Cardiac muscle cell (in vitro differentiated cells and primary cell): Measurements from ENCODE around the gene FANCI. TPM values are rescaled to one million over a fixed set of nuclear protein-coding genes. Genes with fewer than 3 reads are reported as not detected.

Experiments
- DNase-seq, 2 donors: peaks; one replicate each; pipeline versions ENCODE4 v3.0.0 to v3.0.0-alpha.2; 2010 to 2017; ENCODE audit warnings: low read depth in 1 of 2, low spot score in 1 of 2
- H3K27ac ChIP-seq: fragments of 200-600 bp; sonication (generic); 2 replicates; pipeline ENCODE4 v1.5.1; 2016
- H3K27me3 ChIP-seq: fragments of 200-600 bp; sonication (generic); 2 replicates; pipeline ENCODE4 v1.6.0; 2016; ENCODE audit warnings: control low read depth
- H3K36me3 ChIP-seq: fragments of 200-600 bp; sonication (generic); 2 replicates; pipeline ENCODE4 v1.5.1; 2016; ENCODE audit warnings: control low read depth
- H3K4me1 ChIP-seq: fragments of 200-600 bp; sonication (generic); 2 replicates; pipeline ENCODE4 v1.8.1; 2017; ENCODE audit warnings: low read depth, mild to moderate bottlenecking, mixed run types
- H3K4me3 ChIP-seq: fragments of 200-600 bp; sonication (generic); 2 replicates; pipeline ENCODE4 v1.5.1; 2016; ENCODE audit warnings: mild to moderate bottlenecking
- H3K9me3 ChIP-seq: fragments of 200-600 bp; sonication (generic); 2 replicates; pipeline ENCODE4 v1.5.1; 2017; ENCODE audit warnings: low read depth, mild to moderate bottlenecking, control low read depth
- CTCF ChIP-seq: IDR thresholded peaks from 2 replicates; pipeline ENCODE4 v1.5.1; 2012; ENCODE audit warnings: low read depth, mild to moderate bottlenecking, low read length
- polyA plus RNA-seq: library from polyadenylated mRNA; unstranded; fragments of >200 nt; fragmentation: Nextera tagmentation; extraction: Ambion mirVana; gene quantifications from 2 replicates; pipeline ENCODE4 v1.2.1, GENCODE V29; 2016
- total RNA-seq: library from RNA; depleted of rRNA; stranded (reverse); fragments of >200 nt; gene quantifications from 2 replicates; pipeline ENCODE4 v1.2.3, GENCODE V29; 2016

FANCI gene
- total and polyA plus RNA-seq, 2 experiments from 2014 or later: 13.3 to 22.8 TPM

- Histone ChIP-seq H3K4me1 (no peaks in the 10 kb centered on the region), H3K27ac (no peak overlapping the region), H3K36me3 (no peaks in the 10 kb centered on the region), H3K9me3 (no peaks in the 10 kb centered on the region), H3K4me3 (no peak overlapping the region), H3K27me3 (peaks cover 15% of the 10 kb centered on the region)
- DNase-seq: no peak
- TF ChIP-seq CTCF: no peak
These were observed 96.8 kb downstream of the FANCI start for GRCh38 chr15:89340573-89340972.

- no peaks in the 10 kb centered on the region for H3K4me1 ChIP-seq
- DNase-seq: no peak
- peaks cover 17% of the 10 kb centered on the region for H3K27me3 ChIP-seq
- no peaks in the 10 kb centered on the region for H3K9me3 ChIP-seq
- H3K27ac ChIP-seq: no peak overlapping the region
- TF ChIP-seq CTCF: no peak
- H3K4me3 ChIP-seq: no peak overlapping the region
- no peaks in the 10 kb centered on the region for H3K36me3 ChIP-seq
These were observed 97.7 kb downstream of the FANCI start for GRCh38 chr15:89341316-89342005.

- DNase-seq: no peak
These were observed 99.1 kb downstream of the FANCI start for GRCh38 chr15:89342840-89343239.

GRCh38 chr15:89345248-89345647 is 101.5 kb downstream of the FANCI start:
- no peak for DNase-seq
- Histone ChIP-seq H3K27me3 (peaks cover 33% of the 10 kb centered on the region), H3K4me3 (no peak overlapping the region), H3K4me1 (no peaks in the 10 kb centered on the region), H3K9me3 (no peaks in the 10 kb centered on the region), H3K27ac (no peak overlapping the region), H3K36me3 (no peaks in the 10 kb centered on the region)
- no peak for TF ChIP-seq CTCF

More at GRCh38 chr15:89342840-89343239, 99.1 kb downstream of the FANCI start:
- H3K36me3 ChIP-seq: no peaks in the 10 kb centered on the region
- H3K27me3 ChIP-seq: peaks cover 27% of the 10 kb centered on the region
- H3K9me3 ChIP-seq: no peaks in the 10 kb centered on the region
- no peaks in the 10 kb centered on the region for H3K4me1 ChIP-seq
- H3K4me3 ChIP-seq: no peak overlapping the region
- no peak overlapping the region for H3K27ac ChIP-seq
- no peak for TF ChIP-seq CTCF

- no peaks in the 10 kb centered on the region for H3K4me1 ChIP-seq
- no peak overlapping the region for H3K4me3 ChIP-seq
- TF ChIP-seq CTCF: no peak
- H3K27ac ChIP-seq: no peak overlapping the region
- DNase-seq: no peak
- peaks cover 38% of the 10 kb centered on the region for H3K27me3 ChIP-seq
- H3K36me3 ChIP-seq: no peaks in the 10 kb centered on the region
- no peaks in the 10 kb centered on the region for H3K9me3 ChIP-seq
These were observed 102.9 kb downstream of the FANCI start for GRCh38 chr15:89346516-89347231.
